Measurements from ENCODE around the gene VAV2. TPM values are rescaled to one million over a fixed set of nuclear protein-coding genes. Genes with fewer than 3 reads are reported as not detected.

The VAV2 gene
- total RNA-seq, 3 donors from 2014 or later = 29.4 to 34.8 (median 34.5) TPM

- H3K9me3 ChIP-seq = no peaks in the 10 kb centered on the region
- peaks cover 11% of the 10 kb centered on the region for H3K4me1 ChIP-seq (ENCODE audit: low read depth)
- TF ChIP-seq, protein P1, sequence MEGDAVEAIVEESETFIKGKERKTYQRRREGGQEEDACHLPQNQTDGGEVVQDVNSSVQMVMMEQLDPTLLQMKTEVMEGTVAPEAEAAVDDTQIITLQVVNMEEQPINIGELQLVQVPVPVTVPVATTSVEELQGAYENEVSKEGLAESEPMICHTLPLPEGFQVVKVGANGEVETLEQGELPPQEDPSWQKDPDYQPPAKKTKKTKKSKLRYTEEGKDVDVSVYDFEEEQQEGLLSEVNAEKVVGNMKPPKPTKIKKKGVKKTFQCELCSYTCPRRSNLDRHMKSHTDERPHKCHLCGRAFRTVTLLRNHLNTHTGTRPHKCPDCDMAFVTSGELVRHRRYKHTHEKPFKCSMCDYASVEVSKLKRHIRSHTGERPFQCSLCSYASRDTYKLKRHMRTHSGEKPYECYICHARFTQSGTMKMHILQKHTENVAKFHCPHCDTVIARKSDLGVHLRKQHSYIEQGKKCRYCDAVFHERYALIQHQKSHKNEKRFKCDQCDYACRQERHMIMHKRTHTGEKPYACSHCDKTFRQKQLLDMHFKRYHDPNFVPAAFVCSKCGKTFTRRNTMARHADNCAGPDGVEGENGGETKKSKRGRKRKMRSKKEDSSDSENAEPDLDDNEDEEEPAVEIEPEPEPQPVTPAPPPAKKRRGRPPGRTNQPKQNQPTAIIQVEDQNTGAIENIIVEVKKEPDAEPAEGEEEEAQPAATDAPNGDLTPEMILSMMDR (IDR thresholded peaks at IDR 0.05) = no peak
- no peaks in the 10 kb centered on the region for H3K36me3 ChIP-seq (ENCODE audit: low read depth)
- intact Hi-C loops (cut with DNase I, micrococcal nuclease) = no loop called here
- no peak for DNase-seq
- ATAC-seq = no peak
- H3K4me3 ChIP-seq = no peak overlapping the region
Measured at GRCh38 chr9:133835262-133835901, 156.7 kb downstream of the VAV2 start.

DNA sequence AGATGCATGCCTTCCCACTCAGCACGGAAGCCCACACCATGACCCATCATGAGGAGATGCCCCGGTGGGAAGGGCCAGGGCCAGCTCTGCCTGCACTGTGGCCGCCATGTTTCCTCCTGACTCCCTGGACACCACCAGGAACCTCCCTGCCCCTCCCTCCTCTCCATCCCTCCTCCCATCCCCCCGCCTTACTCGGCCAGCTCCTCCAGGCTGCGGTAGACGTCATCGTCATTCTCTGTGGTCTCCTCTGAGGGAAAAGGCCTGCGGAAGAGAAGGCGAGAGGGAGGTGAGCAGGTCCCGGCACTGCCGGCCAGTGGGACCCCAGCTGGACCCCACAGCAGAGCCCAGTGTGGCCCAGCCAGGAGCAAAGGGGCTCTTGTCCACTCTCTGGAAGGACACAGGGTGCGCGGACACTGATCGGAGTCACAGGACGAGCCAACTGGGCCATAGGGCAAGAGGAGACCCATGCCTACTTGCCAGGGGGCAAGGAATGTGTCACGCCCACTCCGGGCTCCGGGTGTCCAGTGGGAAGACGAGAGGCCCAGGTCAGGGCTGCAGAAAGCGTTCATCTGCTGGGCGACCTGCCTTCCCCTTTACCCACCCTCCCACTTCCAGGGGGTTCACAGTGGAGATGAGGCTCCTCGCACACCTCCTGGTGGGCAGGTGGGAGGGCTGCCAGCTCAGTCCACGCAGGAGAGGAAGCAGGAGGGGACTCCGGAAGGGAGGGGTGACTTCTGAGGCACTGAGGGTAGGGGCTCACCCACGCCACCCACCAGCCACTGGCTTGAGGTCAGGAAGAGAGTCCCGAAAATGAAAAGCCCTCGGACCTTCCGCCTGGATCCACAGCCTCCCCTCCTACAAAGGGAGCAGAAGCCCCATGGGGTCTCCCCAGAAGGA lies 157.8 kb downstream of the VAV2 start:
- no peak overlapping the region for H3K4me3 ChIP-seq
- no peaks in the 10 kb centered on the region for H3K9me3 ChIP-seq
- TF ChIP-seq, protein P1 (IDR thresholded peaks at IDR 0.05) = no peak
- intact Hi-C loops (cut with DNase I, micrococcal nuclease) = no loop called here
- no peak for ATAC-seq
- DNase-seq = no peak
- no peaks in the 10 kb centered on the region for H3K36me3 ChIP-seq (ENCODE audit: low read depth)
- H3K4me1 ChIP-seq (ENCODE audit: low read depth) = peaks cover 8% of the 10 kb centered on the region

- ATAC-seq (no peak), DNase-seq (no peak)
- Histone ChIP-seq H3K4me1 (ENCODE audit: low read depth) (peaks cover 11% of the 10 kb centered on the region), H3K4me3 (no peak overlapping the region), H3K36me3 (ENCODE audit: low read depth) (no peaks in the 10 kb centered on the region), H3K9me3 (no peaks in the 10 kb centered on the region)
- TF ChIP-seq, protein P1 (IDR thresholded peaks at IDR 0.05) = no peak
- intact Hi-C loops (cut with DNase I, micrococcal nuclease) = no loop called here
Measured at GRCh38 chr9:133833388-133834025, 158.6 kb downstream of the VAV2 start.

DNA sequence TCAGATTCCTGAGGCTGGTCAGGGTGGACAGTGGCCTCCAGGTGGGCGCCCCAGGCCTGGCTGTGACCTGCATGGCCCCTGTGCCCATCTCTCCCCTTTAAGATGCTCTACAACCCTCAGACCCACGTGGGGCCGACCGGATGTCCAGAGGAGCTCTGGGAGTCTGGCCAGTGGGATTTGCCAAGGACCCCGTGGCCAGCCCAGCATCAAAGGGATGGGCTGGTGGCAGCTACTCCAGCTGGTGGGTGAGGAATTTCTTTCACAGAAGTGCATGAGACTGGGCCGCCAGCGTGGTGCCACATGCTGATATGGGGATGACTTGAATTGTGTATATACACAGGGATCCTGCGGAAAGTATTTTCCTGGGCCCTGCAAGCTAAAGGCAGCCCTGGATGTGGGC lies 159.2 kb downstream of the VAV2 start:
- no peak for ATAC-seq
- intact Hi-C loops (cut with DNase I, micrococcal nuclease) = no loop called here
- peaks cover 11% of the 10 kb centered on the region for H3K4me1 ChIP-seq (ENCODE audit: low read depth)
- DNase-seq = no peak
- H3K4me3 ChIP-seq = no peak overlapping the region
- TF ChIP-seq, protein P1 (IDR thresholded peaks at IDR 0.05) = no peak
- H3K9me3 ChIP-seq = no peaks in the 10 kb centered on the region
- no peaks in the 10 kb centered on the region for H3K36me3 ChIP-seq (ENCODE audit: low read depth)

DNA sequence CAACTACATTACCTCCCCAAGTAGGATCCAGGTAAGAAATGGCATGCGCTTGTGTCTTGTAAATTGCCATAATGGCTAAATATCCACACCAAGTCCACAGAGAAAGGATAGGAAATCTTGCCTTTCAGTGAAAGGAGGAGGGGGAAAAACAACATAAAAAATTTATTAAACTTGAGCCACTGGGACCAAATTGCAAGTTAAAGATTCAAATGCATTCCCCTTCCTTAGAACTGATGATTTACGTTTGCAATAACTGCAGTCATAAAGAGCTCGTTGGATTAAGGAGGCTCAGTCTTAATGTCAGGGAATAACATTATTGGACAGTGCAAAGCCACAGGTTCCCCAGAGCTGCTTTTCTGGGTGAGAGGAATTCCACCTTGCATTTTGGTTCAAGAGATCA lies 161.4 kb downstream of the VAV2 start:
- no peaks in the 10 kb centered on the region for H3K36me3 ChIP-seq (ENCODE audit: low read depth)
- TF ChIP-seq, protein P1 (IDR thresholded peaks at IDR 0.05) = no peak
- intact Hi-C loops (cut with DNase I, micrococcal nuclease) = no loop called here
- H3K4me3 ChIP-seq = no peak overlapping the region
- no peaks in the 10 kb centered on the region for H3K9me3 ChIP-seq
- DNase-seq (no peak), ATAC-seq (no peak)
- peaks cover 3% of the 10 kb centered on the region for H3K4me1 ChIP-seq (ENCODE audit: low read depth)
